ENCODE results near the gene PAX9.

- TF ChIP-seq CTCF (IDR thresholded peaks at IDR 0.05 in 8 of 11, conservative IDR thresholded peaks at IDR 0.05 in 3 of 11) (no peak), POLR2AphosphoS5 (IDR thresholded peaks at IDR 0.05) (no peak)
Observed at GRCh38 chr14:36720657-36721056, 59.0 kb downstream of the PAX9 start.

Measured in spleen (tissue), 7 donors.